Trophoblast cell (in vitro differentiated cells and primary cell): ENCODE results near the gene ARL13A.

Experiments used
- DNase-seq, 2 donors: peaks; one replicate each; pipeline ENCODE4 v3.0.0-alpha.2; 2016
- H2AFZ ChIP-seq: 2 replicates; pipeline ENCODE4 v1.6.1; 2013; ENCODE audit warnings: low read length, moderate library complexity, mild to moderate bottlenecking; ENCODE audit not compliant: insufficient read depth, poor library complexity
- H2AK5ac ChIP-seq: 2 replicates; pipeline ENCODE4 v1.6.1; 2013; ENCODE audit warnings: mild to moderate bottlenecking, low read length
- H2BK120ac ChIP-seq: 2 replicates; pipeline ENCODE4 v1.6.1; 2013; ENCODE audit warnings: low read length, mild to moderate bottlenecking, moderate library complexity; ENCODE audit not compliant: insufficient read depth, poor library complexity
- H2BK12ac ChIP-seq: 2 replicates; pipeline ENCODE4 v1.6.1; 2013; ENCODE audit warnings: mild to moderate bottlenecking, low read length, moderate library complexity
- H2BK5ac ChIP-seq: 2 replicates; pipeline ENCODE4 v1.6.1; 2013; ENCODE audit warnings: low read length, low read depth, moderate library complexity, mild to moderate bottlenecking; ENCODE audit not compliant: poor library complexity
- H3K14ac ChIP-seq: 2 replicates; pipeline ENCODE4 v1.6.1; 2013; ENCODE audit warnings: mild to moderate bottlenecking, low read length
- H3K18ac ChIP-seq: 2 replicates; pipeline ENCODE4 v1.6.1; 2013; ENCODE audit warnings: mild to moderate bottlenecking, low read length
- H3K23ac ChIP-seq: 2 replicates; pipeline ENCODE4 v1.6.1; 2013; ENCODE audit warnings: low read length
- H3K27ac ChIP-seq: 2 replicates; pipeline ENCODE4 v1.5.1; 2013; ENCODE audit warnings: low read depth, mild to moderate bottlenecking, inconsistent platforms, low read length, moderate library complexity
- H3K27me3 ChIP-seq: 2 replicates; pipeline ENCODE4 v1.6.1; 2013; ENCODE audit warnings: inconsistent platforms, mild to moderate bottlenecking, low read length, moderate library complexity; ENCODE audit not compliant: insufficient read depth
- H3K36me3 ChIP-seq, 2 experiments: 1 replicate in 1 of 2; 2 replicates in 1 of 2; pipeline ENCODE4 v1.6.1; 2013; ENCODE audit warnings: low read length in 2 of 2, mild to moderate bottlenecking in 2 of 2, moderate library complexity in 1 of 2; ENCODE audit not compliant: insufficient read depth in 2 of 2, control insufficient read depth in 1 of 2
- H3K4ac ChIP-seq: 2 replicates; pipeline ENCODE4 v1.6.1; 2013; ENCODE audit warnings: low read depth, mild to moderate bottlenecking, low read length, moderate library complexity
- H3K4me1 ChIP-seq, 2 experiments: 1 replicate in 1 of 2; 2 replicates in 1 of 2; pipeline ENCODE4 v1.6.1; 2013; ENCODE audit warnings: low read length in 2 of 2, mild to moderate bottlenecking in 2 of 2, moderate library complexity in 1 of 2; ENCODE audit not compliant: insufficient read depth in 2 of 2, control insufficient read depth in 1 of 2
- H3K4me2 ChIP-seq: 2 replicates; pipeline ENCODE4 v1.6.1; 2013; ENCODE audit warnings: inconsistent platforms, mild to moderate bottlenecking, low read length, moderate library complexity
- H3K4me3 ChIP-seq: 2 replicates; pipeline ENCODE4 v1.5.1; 2013; ENCODE audit warnings: mild to moderate bottlenecking, low read depth, low read length, inconsistent platforms
- H3K79me1 ChIP-seq: one replicate; pipeline ENCODE4 v1.6.1; 2013; ENCODE audit warnings: low read length
- H3K79me2 ChIP-seq: 2 replicates; pipeline ENCODE4 v1.6.1; 2013; ENCODE audit warnings: low read length, mild to moderate bottlenecking; ENCODE audit not compliant: control insufficient read depth, insufficient read depth, poor library complexity
- H3K9ac ChIP-seq: 2 replicates; pipeline ENCODE4 v1.6.1; 2013; ENCODE audit warnings: mild to moderate bottlenecking, low read length
- H3K9me3 ChIP-seq: 2 replicates; pipeline ENCODE4 v1.6.1; 2013; ENCODE audit warnings: low read depth, mild to moderate bottlenecking, control low read depth, inconsistent platforms, low read length; ENCODE audit not compliant: insufficient read depth
- H4K12ac ChIP-seq: 2 replicates; pipeline ENCODE4 v1.6.1; 2013; ENCODE audit warnings: low read depth, mild to moderate bottlenecking, low read length, moderate library complexity
- H4K8ac ChIP-seq: 2 replicates; pipeline ENCODE4 v1.6.1; 2013; ENCODE audit warnings: low read depth, mild to moderate bottlenecking, low read length, moderate library complexity
- H4K91ac ChIP-seq: one replicate; pipeline ENCODE4 v1.6.1; 2013; ENCODE audit warnings: low read depth, mild to moderate bottlenecking, low read length, moderate library complexity
- WGBS: extraction: QIAGEN DNeasy Blood & Tissue Kit; methylation state at CpG from one replicate; pipeline ENCODE4 v1.1.7; 2013; ENCODE audit warnings: missing lambda C conversion rate; ENCODE audit not compliant: insufficient read length, insufficient coverage; ENCODE audit errors: extremely low coverage; 5-methylcytosine and 5-hydroxymethylcytosine counted together

Gene ARL13A

GRCh38 chrX:101028562-101028961, 59.1 kb downstream of the ARL13A start:
- no peak overlapping the region for H4K12ac ChIP-seq
- no peak overlapping the region for H3K18ac ChIP-seq
- no peak for DNase-seq
- peaks cover 1 to 3% of the 10 kb centered on the region in 2 experiments for H3K36me3 ChIP-seq
- H2AK5ac ChIP-seq = no peak overlapping the region
- no peak overlapping the region for H3K4ac ChIP-seq
- no peak overlapping the region for H2AFZ ChIP-seq
- H2BK120ac ChIP-seq = no peak overlapping the region
- no peaks in the 10 kb centered on the region for H3K4me1 ChIP-seq
- H3K4me3 ChIP-seq = no peak overlapping the region
- no peaks in the 10 kb centered on the region for H3K9me3 ChIP-seq
- H3K4me2 ChIP-seq = no peak overlapping the region
- H3K79me2 ChIP-seq = no peaks in the 10 kb centered on the region
- H3K14ac ChIP-seq = no peak overlapping the region
- H3K27ac ChIP-seq = no peak overlapping the region
- H2BK12ac ChIP-seq = no peak overlapping the region
- H3K27me3 ChIP-seq = no peaks in the 10 kb centered on the region
- H4K91ac ChIP-seq = no peak overlapping the region
- WGBS = no CpG with 5 or more reads among the region's 1 CpG
- H3K79me1 ChIP-seq = no peaks in the 10 kb centered on the region
- no peak overlapping the region for H3K9ac ChIP-seq
- H2BK5ac ChIP-seq = no peak overlapping the region
- H4K8ac ChIP-seq = no peak overlapping the region
- H3K23ac ChIP-seq = no peak overlapping the region

GRCh38 chrX:101029665-101030064, 60.2 kb downstream of the ARL13A start:
- Histone ChIP-seq H3K14ac (no peak overlapping the region), H3K4me1 (no peaks in the 10 kb centered on the region), H2BK5ac (no peak overlapping the region), H2AFZ (no peak overlapping the region), H3K18ac (no peak overlapping the region), H4K8ac (no peak overlapping the region), H3K36me3 (peaks cover 1 to 5% of the 10 kb centered on the region in 2 experiments), H3K4me3 (no peak overlapping the region), H3K27ac (no peak overlapping the region), H4K12ac (no peak overlapping the region), H3K27me3 (no peaks in the 10 kb centered on the region), H3K4me2 (no peak overlapping the region), H3K9ac (no peak overlapping the region), H4K91ac (no peak overlapping the region), H3K23ac (no peak overlapping the region), H3K79me2 (no peaks in the 10 kb centered on the region), H2AK5ac (no peak overlapping the region), H2BK120ac (no peak overlapping the region), H2BK12ac (no peak overlapping the region), H3K9me3 (no peaks in the 10 kb centered on the region), H3K79me1 (no peaks in the 10 kb centered on the region), H3K4ac (no peak overlapping the region)
- DNase-seq = no peak
- no CpG with 5 or more reads among the region's 1 CpG for WGBS

- Histone ChIP-seq H3K23ac (no peak overlapping the region), H2BK12ac (no peak overlapping the region), H4K8ac (no peak overlapping the region), H3K79me1 (no peaks in the 10 kb centered on the region), H3K9ac (no peak overlapping the region), H3K27me3 (no peaks in the 10 kb centered on the region), H3K27ac (no peak overlapping the region), H3K4me1 (no peaks in the 10 kb centered on the region), H2BK5ac (no peak overlapping the region), H3K18ac (no peak overlapping the region), H3K4ac (no peak overlapping the region), H3K4me2 (no peak overlapping the region), H2BK120ac (no peak overlapping the region), H3K9me3 (no peaks in the 10 kb centered on the region), H3K4me3 (no peak overlapping the region), H3K14ac (no peak overlapping the region), H4K91ac (no peak overlapping the region), H4K12ac (no peak overlapping the region), H3K79me2 (no peaks in the 10 kb centered on the region), H3K36me3 (peaks cover 0 to 8% of the 10 kb centered on the region in 2 experiments), H2AK5ac (no peak overlapping the region), H2AFZ (no peak overlapping the region)
- DNase-seq = no peak
Measured at GRCh38 chrX:101037231-101037630, 67.7 kb downstream of the ARL13A start.

GRCh38 chrX:101040197-101040596, 70.7 kb downstream of the ARL13A start:
- Histone ChIP-seq H3K79me2 (no peaks in the 10 kb centered on the region), H3K9me3 (no peaks in the 10 kb centered on the region), H4K12ac (no peak overlapping the region), H2AK5ac (no peak overlapping the region), H3K27ac (no peak overlapping the region), H2BK120ac (no peak overlapping the region), H3K14ac (no peak overlapping the region), H3K4ac (no peak overlapping the region), H3K9ac (no peak overlapping the region), H3K79me1 (no peaks in the 10 kb centered on the region), H3K27me3 (no peaks in the 10 kb centered on the region), H3K4me3 (no peak overlapping the region), H2BK5ac (no peak overlapping the region), H3K18ac (no peak overlapping the region), H3K4me2 (no peak overlapping the region), H3K23ac (no peak overlapping the region), H3K36me3 (peaks cover 0 to 3% of the 10 kb centered on the region in 2 experiments), H2BK12ac (no peak overlapping the region), H2AFZ (no peak overlapping the region), H3K4me1 (no peaks in the 10 kb centered on the region), H4K91ac (no peak overlapping the region), H4K8ac (no peak overlapping the region)
- no peak for DNase-seq
- no CpG with 5 or more reads among the region's 4 CpGs for WGBS
